HG02588 (cell line): ENCODE measurements around the gene HLA-B.
"Not testable (repeated sequence)": the region's sequence is repeated elsewhere in the genome, so short reads cannot be mapped to it uniquely, and the experiment has no call there.

Source experiments
- ATAC-seq: cut with Tn5 transposase; IDR thresholded peaks from one replicate; pipeline ENCODE4 v1.9.1; 2021; ENCODE audit warnings: mild to moderate bottlenecking, moderate library complexity; ENCODE audit not compliant: unreplicated experiment

HLA-B gene

GRCh38 chr6:31356946-31357466 lies at the start of gene HLA-B:
TSS of gene HLA-B (minus strand) at chr6:31357179. CDS start at chr6:31357158, 21 bp downstream.
- ATAC-seq: peak; percentile 48

DNA sequence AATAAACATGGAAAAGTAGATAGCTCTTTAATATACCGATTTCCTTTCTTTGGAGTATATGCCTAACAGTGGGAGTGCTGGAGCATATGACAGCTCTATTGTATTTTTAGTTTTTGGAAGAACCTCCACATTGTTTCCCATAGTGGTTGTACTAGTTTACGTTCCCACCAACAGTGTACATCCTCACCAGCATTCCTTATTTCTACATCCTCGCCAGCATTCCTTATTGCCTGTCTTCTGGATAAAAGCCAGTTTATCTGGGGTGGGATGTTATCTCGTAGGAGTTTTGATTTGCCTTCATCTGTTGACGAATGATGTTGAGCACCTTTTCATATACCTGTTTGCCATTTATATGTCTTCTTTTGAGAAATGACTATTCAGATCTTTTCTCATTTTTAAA lies 49.0 kb upstream of the HLA-B start:
- ATAC-seq: no peak

DNA sequence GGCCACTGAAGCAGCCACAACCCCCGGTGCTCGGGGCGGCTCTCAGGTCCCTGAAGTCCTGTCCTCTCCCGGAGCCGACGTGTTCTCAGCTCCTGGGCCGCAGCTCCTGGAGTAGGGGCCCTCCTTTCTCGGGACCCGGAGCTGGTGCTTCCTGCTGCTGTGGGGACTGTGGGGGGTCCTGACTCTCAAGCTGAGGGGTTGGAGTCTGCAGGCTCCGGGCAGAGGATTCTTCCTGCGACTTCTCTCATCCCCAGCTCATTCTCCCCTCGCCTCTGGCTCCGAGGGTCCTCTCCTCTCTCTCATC lies 47.0 kb upstream of the HLA-B start:
- ATAC-seq: not testable (repeated sequence)

DNA sequence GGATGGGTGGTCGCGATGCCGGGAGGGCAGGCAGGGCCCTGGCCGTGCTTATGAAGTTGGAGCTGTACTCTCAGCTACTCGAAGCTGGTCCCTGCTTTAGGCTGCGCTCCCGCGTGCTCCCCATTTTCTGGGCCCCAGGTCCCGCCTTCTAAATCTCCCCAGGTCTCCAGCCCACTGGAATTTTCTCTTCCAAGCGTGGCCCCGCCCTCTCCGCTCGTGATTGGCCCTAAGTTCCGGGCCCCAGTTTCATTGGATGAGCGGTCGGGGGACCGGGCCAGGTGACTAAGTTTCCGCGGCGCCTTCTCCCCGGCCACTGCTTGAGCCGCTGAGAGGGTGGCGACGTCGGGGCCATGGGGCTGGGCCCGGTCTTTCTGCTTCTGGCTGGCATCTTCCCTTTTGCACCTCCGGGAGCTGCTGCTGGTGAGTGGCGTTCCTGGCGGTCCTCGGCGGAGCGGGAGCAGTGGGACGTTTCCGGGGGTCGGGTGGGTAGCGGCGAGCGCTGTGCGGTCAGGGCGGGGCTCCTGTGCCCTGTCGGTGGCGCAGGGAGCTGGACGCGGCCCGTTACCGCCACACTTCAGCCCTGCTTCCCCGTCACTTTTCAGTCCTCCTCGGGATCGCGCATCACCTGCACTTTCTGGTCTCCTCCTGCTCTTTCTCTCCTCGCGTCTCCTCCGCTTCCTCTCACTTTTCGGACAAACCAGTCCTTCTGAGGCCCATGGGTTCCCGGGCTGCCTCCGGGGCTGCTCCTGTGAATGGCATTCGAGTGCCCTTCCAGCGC lies 46.5 kb upstream of the HLA-B start, which contains the start of gene MICA:
TSS of gene MICA (plus strand) at position 313 of the 778 bp plus-strand sequence. CDS start at position 351, 38 bp downstream.
- peak; percentile 52 for ATAC-seq

DNA sequence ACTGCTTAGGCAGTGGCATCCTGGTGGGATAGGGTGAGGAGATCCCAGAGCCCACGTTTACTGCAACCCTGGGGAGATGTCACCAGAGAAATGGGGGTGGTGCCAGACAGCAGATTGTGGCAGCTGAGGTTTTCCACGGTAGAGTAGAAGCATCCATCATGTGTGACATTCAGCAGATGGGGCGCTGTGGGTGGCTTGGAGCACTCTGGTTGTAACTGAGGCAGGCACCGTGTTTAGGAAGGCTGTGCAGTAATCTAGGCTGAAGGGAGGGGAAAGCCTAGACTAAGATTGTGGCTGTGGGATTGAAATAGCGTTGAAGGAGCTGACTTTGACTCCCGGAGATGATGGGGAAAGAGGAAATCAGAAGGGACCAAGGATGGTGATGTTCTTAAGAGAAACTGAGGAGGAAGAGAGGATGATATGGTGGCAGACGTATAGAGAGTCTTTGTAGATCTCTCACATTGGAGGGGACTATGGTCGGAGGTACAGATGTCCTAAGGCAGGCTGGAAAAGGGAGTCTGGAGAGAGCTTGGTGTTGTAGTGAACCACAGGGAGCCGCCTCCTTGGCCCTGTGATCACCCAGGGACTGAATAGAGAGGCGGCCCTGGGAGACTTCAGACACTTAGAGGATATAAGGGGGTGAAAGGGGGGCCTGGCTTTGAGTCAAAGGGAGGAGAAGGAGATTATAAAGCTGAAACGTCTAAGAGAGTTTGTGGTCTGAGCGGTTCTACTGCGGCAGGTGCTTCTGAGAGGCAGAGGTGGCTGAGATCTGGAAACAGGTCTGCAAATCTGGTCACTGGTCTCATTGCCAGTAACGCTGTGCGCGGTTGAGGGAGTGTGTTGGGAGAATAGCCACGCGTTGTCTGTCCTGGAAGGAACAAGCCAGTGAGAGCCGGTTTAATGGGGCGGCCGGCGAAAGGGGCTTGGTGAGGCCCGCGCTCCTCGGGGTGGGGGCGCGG lies 45.6 kb upstream of the HLA-B start:
- ATAC-seq: no peak

GRCh38 chr6:31401403-31401802 lies 44.4 kb upstream of the HLA-B start:
- no peak for ATAC-seq

DNA sequence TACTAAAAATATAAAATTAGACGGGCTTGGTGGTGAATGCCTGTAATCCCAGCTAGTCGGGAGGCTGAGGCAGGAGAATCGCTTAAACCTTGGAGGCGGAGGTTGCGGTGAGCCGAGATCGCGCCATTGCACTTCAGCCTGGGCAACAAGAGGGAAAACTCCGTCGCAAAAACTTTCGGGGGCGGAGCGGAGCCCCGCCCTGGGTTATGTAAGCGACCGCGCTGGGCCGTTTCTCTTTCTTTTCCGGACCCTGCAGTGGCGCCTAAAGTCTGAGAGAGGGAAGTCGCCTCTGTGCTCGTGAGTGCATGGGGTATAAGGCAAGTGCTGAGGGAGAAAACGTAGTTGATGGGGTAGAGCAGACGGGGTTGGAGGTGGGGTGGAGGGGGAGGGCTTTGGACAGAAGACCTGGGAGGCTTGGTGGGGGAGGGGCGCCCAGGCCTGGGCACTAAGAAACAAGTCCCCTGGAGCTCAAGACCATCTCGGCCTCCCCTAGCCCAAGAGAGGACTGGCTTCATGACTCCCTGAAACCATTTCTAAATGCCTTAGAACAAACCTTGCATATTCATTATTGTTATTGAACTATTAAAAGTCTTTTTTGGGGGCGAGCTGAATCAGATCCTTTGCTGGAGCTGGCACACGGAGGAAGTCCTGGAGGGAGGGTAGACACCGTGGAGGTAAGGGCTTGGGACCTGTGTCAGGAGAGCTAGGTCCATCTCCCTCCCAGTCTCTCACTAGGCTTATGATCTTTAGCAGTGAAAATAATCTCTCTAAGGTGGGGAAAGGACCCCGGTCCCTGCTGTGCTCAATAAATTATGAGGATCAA lies 43.7 kb upstream of the HLA-B start:
- peak; percentile 41 for ATAC-seq

GRCh38 chr6:31399589-31400466 lies 42.8 kb upstream of the HLA-B start:
- ATAC-seq: no peak

GRCh38 chr6:31397901-31398525 lies 41.0 kb upstream of the HLA-B start:
- ATAC-seq: no peak

DNA sequence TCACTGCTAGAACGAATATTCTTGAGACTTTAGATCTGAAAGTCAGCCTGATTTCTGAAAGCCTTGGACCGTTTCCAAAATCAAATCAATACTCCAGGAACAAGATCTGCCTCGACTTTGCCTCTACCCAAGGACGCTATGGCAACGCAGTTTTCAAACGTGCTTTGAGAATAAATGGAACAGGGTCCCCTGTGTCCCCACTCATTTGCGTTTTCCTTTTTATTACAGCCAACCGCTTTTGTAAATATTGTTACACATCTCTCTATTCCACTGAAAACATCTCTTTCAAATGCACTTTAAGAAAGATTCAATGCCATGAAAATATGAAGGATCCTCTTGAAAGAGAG lies 40.1 kb upstream of the HLA-B start:
- ATAC-seq: not testable (repeated sequence)

- no peak for ATAC-seq
Observed at GRCh38 chr6:31396422-31397152, 39.6 kb upstream of the HLA-B start.

DNA sequence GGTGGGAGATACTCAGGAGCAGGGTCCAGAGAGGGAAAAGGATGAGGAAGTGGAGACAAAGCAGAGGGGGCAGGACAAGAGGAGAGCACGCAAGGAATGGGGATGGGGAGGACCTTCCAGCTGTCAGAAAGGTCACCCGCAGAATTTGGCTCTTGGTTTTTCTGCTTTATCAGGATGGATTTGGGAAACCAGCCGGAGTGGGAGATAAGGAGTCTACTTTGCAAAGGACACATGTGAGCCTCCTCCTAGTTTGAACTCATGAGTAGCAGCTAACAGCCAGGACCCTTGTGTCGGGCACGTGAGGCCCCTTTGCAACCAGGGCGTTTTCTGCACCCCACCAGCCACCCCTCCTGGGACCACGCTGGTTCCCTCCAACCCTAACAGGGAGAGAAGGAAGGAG lies 38.9 kb upstream of the HLA-B start:
- no peak for ATAC-seq

GRCh38 chr6:31394381-31394780 lies 37.4 kb upstream of the HLA-B start:
- no peak for ATAC-seq

GRCh38 chr6:31393932-31394331 lies 37.0 kb upstream of the HLA-B start:
- no peak for ATAC-seq

DNA sequence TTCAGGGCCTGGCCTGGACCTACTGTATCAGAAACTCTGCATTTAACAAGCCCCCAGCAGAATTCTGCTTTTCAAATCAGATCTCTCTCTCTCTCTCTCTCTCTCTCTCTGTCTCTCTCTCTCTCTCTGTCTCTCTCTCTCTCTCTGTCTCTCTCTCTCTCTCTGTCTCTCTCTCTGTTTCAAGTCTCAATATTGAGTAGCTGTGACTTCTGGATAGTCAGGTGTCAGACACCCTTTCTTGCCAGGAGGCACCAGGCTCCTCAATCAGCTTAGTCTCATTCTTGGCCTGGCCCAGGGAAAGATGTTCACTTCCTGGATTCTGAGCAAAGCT lies 32.8 kb upstream of the HLA-B start:
- not testable (repeated sequence) for ATAC-seq

DNA sequence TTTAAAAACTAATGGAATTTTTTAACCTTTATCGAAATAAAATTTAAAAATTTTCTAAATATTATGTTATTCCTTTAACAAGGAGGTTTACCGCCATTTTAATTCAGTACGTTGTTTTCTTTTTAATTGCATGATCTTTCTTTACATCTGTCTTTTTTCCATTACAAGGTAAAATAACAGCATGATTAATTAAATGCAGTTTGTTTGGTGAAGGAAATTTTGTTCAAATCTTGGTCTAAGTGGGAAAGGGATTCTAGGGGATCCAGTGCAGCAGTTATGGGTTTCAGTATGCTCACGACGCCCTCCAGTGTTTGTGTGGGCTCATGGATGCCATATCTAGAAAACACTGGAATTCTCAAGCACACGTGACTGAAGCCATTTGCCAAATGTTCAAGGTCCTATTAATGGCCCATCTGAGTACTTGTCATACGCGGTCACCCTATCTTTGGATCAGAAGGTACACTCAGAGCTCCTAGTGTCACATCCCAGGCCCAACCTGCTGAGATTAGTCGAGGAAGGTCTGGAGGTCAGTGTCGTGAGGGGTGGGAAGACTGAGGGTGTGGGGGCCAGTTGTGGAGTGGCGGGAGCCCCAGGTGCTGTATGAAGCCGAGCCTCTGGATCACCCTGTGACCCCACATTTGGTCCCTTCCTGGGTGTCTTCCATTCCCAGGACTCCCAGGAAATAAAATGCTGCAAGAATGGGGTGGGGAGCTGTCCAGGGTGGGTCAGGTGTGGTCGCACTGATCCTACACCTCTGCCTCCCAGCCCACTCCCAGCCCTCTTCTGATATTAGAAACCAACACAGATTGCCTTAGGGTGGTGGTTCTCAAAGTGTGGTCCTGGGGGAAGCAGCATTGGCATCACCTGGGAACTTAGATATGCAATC lies 32.2 kb upstream of the HLA-B start:
- not testable (repeated sequence) for ATAC-seq

- ATAC-seq: no peak
Observed at GRCh38 chr6:31386977-31387376, 30.0 kb upstream of the HLA-B start.

DNA sequence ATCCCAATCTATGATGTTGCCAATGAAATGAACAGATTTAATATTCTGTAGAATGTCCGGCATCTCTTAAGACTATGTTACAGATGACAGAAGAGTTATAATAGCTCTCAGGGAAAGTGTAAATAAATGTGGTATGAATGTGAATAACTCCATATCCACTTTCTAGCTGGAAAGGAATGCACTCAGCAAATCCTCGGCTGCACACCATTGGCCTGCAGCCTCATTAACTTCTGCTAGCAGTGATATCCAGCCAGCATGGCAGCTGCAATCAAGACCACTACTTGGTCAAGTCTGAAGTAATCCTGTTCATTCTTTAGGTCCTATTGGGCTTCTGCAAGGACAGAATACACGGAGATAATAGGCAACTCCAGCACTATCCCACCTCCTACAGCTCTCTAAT lies 29.1 kb upstream of the HLA-B start:
- ATAC-seq: no peak
